PC-3 (cell line): Measurements from ENCODE around the gene PNLIPRP2. TPM values are rescaled to one million over a fixed set of nuclear protein-coding genes. Genes with fewer than 3 reads are reported as not detected.

Experiments used
- ATAC-seq: fragments of 200-7000 bp; cut with Tn5 transposase; 2 replicates; pipeline ENCODE4 v1.9.1; 2020; ENCODE audit warnings: mild to moderate bottlenecking, moderate library complexity
- BruUV-seq: library from RNA; stranded (reverse); fragments of 400-500 nt; replicated peaks from 2 replicates; lab custom pipeline; 2021; lab: Mats Ljungman, UMichigan
- CTCF ChIA-PET: fragments of 300-600 bp; sonication (Branson Sonifier 250); formaldehyde crosslinking; loops from one replicate; lab custom pipeline; 2022; ENCODE audit warnings: antibody characterized with exemption; lab: Charles Lee
- POLR2A ChIA-PET: fragments of 300-600 bp; sonication (Branson Sonifier 250); formaldehyde crosslinking; loops from one replicate; lab custom pipeline; 2022; ENCODE audit warnings: antibody characterized with exemption; ENCODE audit not compliant: unreplicated experiment; lab: Charles Lee
- DNase-seq: peaks from one replicate; pipeline ENCODE4 v3.0.0-alpha.2; 2015
- H2AFZ ChIP-seq: fragments of 300-600 bp; sonication (generic); 2 replicates; pipeline ENCODE4 v1.6.0; 2016; ENCODE audit warnings: antibody characterized with exemption, low read length
- H3F3A ChIP-seq: fragments of 300-600 bp; sonication (generic); one replicate; pipeline ENCODE4 v1.6.0; 2017; ENCODE audit warnings: antibody characterized with exemption, low read length, control low read depth, mild to moderate bottlenecking; ENCODE audit not compliant: unreplicated experiment
- H3K27ac ChIP-seq: fragments of 300-600 bp; sonication (generic); 2 replicates; pipeline ENCODE4 v1.5.1; 2016; ENCODE audit warnings: mild to moderate bottlenecking, low read length
- H3K27me3 ChIP-seq: fragments of 300-600 bp; sonication (generic); 2 replicates; pipeline ENCODE4 v1.6.1; 2016; ENCODE audit warnings: low read length, mixed read lengths
- H3K36me3 ChIP-seq: fragments of 300-600 bp; sonication (generic); 2 replicates; pipeline ENCODE4 v1.6.1; 2016; ENCODE audit warnings: low read depth, mixed run types, low read length, mixed read lengths
- H3K4me1 ChIP-seq: fragments of 300-600 bp; sonication (generic); 2 replicates; pipeline ENCODE4 v1.5.1; 2016; ENCODE audit warnings: low read length; ENCODE audit not compliant: insufficient read depth
- H3K4me2 ChIP-seq: fragments of 300-600 bp; sonication (generic); 2 replicates; pipeline ENCODE4 v1.6.0; 2016; ENCODE audit warnings: low read length
- H3K4me3 ChIP-seq: fragments of 300-600 bp; sonication (generic); 2 replicates; pipeline ENCODE4 v1.5.1; 2016; ENCODE audit warnings: mild to moderate bottlenecking, low read length, mixed read lengths
- H3K79me2 ChIP-seq: fragments of 300-600 bp; sonication (generic); 2 replicates; pipeline ENCODE4 v1.6.1; 2017; ENCODE audit warnings: low read length, mixed read lengths
- H3K9ac ChIP-seq: fragments of 300-600 bp; sonication (generic); 2 replicates; pipeline ENCODE4 v1.6.0; 2016; ENCODE audit warnings: mild to moderate bottlenecking, low read length
- H3K9me2 ChIP-seq: fragments of 300-600 bp; sonication (generic); replicated peaks from 2 replicates; pipeline ENCODE4 v1.6.1; 2016; ENCODE audit warnings: mixed run types, low read length, mixed read lengths
- H3K9me3 ChIP-seq: fragments of 300-600 bp; sonication (generic); 2 replicates; pipeline ENCODE4 v1.6.1; 2016; ENCODE audit warnings: low read length, mixed read lengths
- H4K20me1 ChIP-seq: fragments of 300-600 bp; sonication (generic); 2 replicates; pipeline ENCODE4 v1.6.1; 2016; ENCODE audit warnings: low read length, mixed read lengths
- CTCF ChIP-seq: fragments of 300-600 bp; sonication (generic); conservative IDR thresholded peaks from 2 replicates; pipeline ENCODE4 v1.5.1; 2017; ENCODE audit warnings: antibody characterized with exemption, low read depth, mild to moderate bottlenecking, low read length
- EZH2 ChIP-seq: fragments of 300-600 bp; sonication (generic); IDR thresholded peaks from one replicate; pipeline ENCODE4 v1.6.1; 2017; ENCODE audit warnings: antibody characterized with exemption, mild to moderate bottlenecking, low read length; ENCODE audit not compliant: unreplicated experiment
- EZH2phosphoT487 ChIP-seq: fragments of 300-600 bp; sonication (generic); IDR thresholded peaks from 2 replicates; pipeline ENCODE4 v1.6.1; 2018; ENCODE audit warnings: mild to moderate bottlenecking, antibody characterized with exemption, low read length, borderline replicate concordance
- intact Hi-C: fragments of 100-400 bp; cut with micrococcal nuclease; formaldehyde crosslinking; loops from 2 replicates; pipeline ENCODE4 v1.9.0; 2023
- total RNA-seq: library from RNA; depleted of rRNA; stranded (reverse); fragments of >200 nt; gene quantifications from 2 replicates; pipeline ENCODE4 v1.2.3, GENCODE V29; 2014

Gene PNLIPRP2
- total RNA-seq, 1 experiment from 2014 or later = not detected

DNA sequence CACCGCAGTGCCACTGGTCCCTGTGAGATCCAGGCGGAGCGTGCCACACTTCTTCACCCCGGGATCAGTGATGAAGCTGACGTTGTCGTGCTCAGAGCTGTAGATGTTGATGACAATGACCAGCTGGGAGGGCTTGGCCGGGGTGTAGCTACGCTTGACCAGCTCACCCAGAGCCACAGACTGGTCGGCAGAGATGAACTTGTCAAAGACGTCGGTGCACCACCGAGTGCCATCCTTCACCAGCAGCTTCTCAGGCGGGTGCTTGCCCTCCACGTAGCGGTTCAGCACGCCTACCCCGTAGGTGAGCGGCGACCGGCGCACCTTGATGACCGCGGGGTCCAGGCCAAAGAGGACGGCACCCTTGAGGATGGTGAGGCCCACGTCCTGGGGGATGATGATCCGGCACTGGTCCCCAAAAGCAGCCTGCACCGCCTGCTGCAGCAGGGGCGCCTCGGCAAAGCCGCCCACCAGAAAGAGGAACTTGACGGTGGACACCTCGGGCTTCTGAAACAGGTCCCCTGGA lies 54.2 kb downstream of the PNLIPRP2 start:
- DNase-seq (no peak), ATAC-seq (no peak)
- Histone ChIP-seq H3K9me3 (no peaks in the 10 kb centered on the region), H3K27me3 (no peaks in the 10 kb centered on the region), H3K4me1 (peaks cover 18% of the 10 kb centered on the region), H3K9ac (no peak overlapping the region), H3K27ac (no peak overlapping the region), H3F3A (no peaks in the 10 kb centered on the region), H3K79me2 (no peaks in the 10 kb centered on the region), H3K36me3 (no peaks in the 10 kb centered on the region), H3K9me2 (no peaks in the 10 kb centered on the region), H3K4me3 (no peak overlapping the region), H4K20me1 (no peaks in the 10 kb centered on the region), H3K4me2 (no peak overlapping the region), H2AFZ (no peak overlapping the region)
- no peak for TF ChIP-seq EZH2phosphoT487
- TF ChIP-seq EZH2 = no peak
- TF ChIP-seq CTCF = no peak
- no TSS peak for BruUV-seq
- intact Hi-C loops = no loop called here
- POLR2A ChIA-PET = no interaction called here
- CTCF ChIA-PET = no interaction called here

DNA sequence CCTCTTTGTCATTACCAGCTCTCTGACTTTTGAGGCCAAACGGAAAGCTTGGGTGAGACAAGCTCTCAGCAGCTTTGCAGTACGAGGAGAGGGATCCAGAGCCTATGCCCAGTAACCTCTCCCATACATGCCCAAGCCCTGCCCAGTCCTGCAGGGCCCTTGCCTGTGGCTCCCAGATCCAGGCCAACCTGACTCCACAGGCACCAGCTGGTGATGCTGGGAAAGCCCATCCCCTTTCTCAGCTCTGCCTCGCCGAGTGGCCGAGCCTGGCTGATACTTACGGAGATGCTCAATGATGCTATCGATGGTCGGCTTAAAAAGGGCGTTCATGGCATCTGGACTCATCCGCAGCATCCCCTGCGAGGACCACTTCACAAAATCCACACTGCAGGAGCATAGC lies 55.4 kb downstream of the PNLIPRP2 start:
- no peak for TF ChIP-seq EZH2
- no peak for TF ChIP-seq EZH2phosphoT487
- no peak for TF ChIP-seq CTCF
- Histone ChIP-seq H2AFZ (no peak overlapping the region), H3F3A (no peaks in the 10 kb centered on the region), H4K20me1 (no peaks in the 10 kb centered on the region), H3K79me2 (no peaks in the 10 kb centered on the region), H3K27me3 (no peaks in the 10 kb centered on the region), H3K9me2 (no peaks in the 10 kb centered on the region), H3K4me2 (no peak overlapping the region), H3K36me3 (no peaks in the 10 kb centered on the region), H3K4me1 (peaks cover 11% of the 10 kb centered on the region), H3K4me3 (no peak overlapping the region), H3K9me3 (no peaks in the 10 kb centered on the region), H3K9ac (no peak overlapping the region), H3K27ac (no peak overlapping the region)
- BruUV-seq = no TSS peak
- ChIA-PET CTCF (no interaction called here), POLR2A (no interaction called here)
- intact Hi-C loops = no loop called here
- DNase-seq (no peak), ATAC-seq (no peak)

DNA sequence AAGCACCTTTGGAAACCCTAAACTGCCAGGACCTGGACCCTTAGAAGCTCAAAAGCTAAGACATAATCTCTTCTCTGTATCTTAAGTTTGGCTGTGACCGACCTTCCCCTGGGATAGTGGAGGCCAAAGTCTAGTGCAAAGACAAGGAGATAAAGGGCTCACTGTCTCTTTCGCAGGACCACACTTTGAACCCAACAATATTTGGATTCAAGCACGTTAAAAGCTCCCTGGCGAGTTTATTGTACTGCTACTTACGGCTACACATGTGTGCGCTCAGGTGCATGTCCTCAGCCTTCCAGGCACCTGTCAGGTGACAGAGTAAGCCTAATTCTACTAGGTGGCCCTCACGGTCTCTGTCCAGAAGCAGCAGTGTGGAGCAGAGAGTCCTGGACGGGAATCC lies 55.9 kb downstream of the PNLIPRP2 start:
- no peak for TF ChIP-seq CTCF
- TF ChIP-seq EZH2phosphoT487 = no peak
- TF ChIP-seq EZH2 = no peak
- Histone ChIP-seq H3K9ac (no peak overlapping the region), H3K4me1 (peaks cover 6% of the 10 kb centered on the region), H4K20me1 (no peaks in the 10 kb centered on the region), H3K9me3 (no peaks in the 10 kb centered on the region), H3K9me2 (no peaks in the 10 kb centered on the region), H3K4me2 (no peak overlapping the region), H3K79me2 (no peaks in the 10 kb centered on the region), H2AFZ (no peak overlapping the region), H3K4me3 (no peak overlapping the region), H3K36me3 (no peaks in the 10 kb centered on the region), H3K27ac (no peak overlapping the region), H3K27me3 (no peaks in the 10 kb centered on the region), H3F3A (no peaks in the 10 kb centered on the region)
- no peak for DNase-seq
- BruUV-seq = no TSS peak
- ChIA-PET POLR2A (no interaction called here), CTCF (no interaction called here)
- no peak for ATAC-seq
- intact Hi-C loops = no loop called here
